Upper lobe of left lung (tissue), 4 donors: Measurements from ENCODE around the gene COX8A.
"Not testable (repeated sequence)": the region's sequence is repeated elsewhere in the genome, so short reads cannot be mapped to it uniquely, and the experiment has no call there.

Source experiments
- POLR2A ChIP-seq, 4 donors: fragments of 450-650 bp; IDR thresholded peaks; one replicate each; pipeline ENCODE4 v1.5.1; 2016 to 2017; ENCODE audit warnings: antibody characterized with exemption in 4 of 4, mild to moderate bottlenecking in 2 of 4
- TF ChIP-seq, protein P1 (sequence below), 6 experiments: fragments of 450-650 bp in 4 of 6; fragments of 200-600 bp in 2 of 6; sonication (generic) in 2 of 6; IDR thresholded peaks; one replicate each; pipeline ENCODE4 v1.5.1; 2016 to 2019; ENCODE audit warnings: antibody characterized with exemption in 6 of 6

- TF ChIP-seq, protein P1, sequence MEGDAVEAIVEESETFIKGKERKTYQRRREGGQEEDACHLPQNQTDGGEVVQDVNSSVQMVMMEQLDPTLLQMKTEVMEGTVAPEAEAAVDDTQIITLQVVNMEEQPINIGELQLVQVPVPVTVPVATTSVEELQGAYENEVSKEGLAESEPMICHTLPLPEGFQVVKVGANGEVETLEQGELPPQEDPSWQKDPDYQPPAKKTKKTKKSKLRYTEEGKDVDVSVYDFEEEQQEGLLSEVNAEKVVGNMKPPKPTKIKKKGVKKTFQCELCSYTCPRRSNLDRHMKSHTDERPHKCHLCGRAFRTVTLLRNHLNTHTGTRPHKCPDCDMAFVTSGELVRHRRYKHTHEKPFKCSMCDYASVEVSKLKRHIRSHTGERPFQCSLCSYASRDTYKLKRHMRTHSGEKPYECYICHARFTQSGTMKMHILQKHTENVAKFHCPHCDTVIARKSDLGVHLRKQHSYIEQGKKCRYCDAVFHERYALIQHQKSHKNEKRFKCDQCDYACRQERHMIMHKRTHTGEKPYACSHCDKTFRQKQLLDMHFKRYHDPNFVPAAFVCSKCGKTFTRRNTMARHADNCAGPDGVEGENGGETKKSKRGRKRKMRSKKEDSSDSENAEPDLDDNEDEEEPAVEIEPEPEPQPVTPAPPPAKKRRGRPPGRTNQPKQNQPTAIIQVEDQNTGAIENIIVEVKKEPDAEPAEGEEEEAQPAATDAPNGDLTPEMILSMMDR (IDR thresholded peaks at IDR 0.05), result not testable (repeated sequence)
- TF ChIP-seq POLR2A (IDR thresholded peaks at IDR 0.05), result not testable (repeated sequence)
Measured at GRCh38 chr11:63973912-63974258, 535 bp upstream of the COX8A start.
